Activated T-cell treated with anti-CD3 and anti-CD28 coated beads, Interleukin-2, amount 50 U/mL, for 72 hours (primary cell): Measurements from ENCODE around the gene PRKCD. TPM values are rescaled to one million over a fixed set of nuclear protein-coding genes. Genes with fewer than 3 reads are reported as not detected.
"Not testable (repeated sequence)": the region's sequence is repeated elsewhere in the genome, so short reads cannot be mapped to it uniquely, and the experiment has no call there.

Experiments
- ATAC-seq, 2 donors: fragments of 150-1000 bp; cut with Tn5 transposase; replicated peaks in 1 of 2; 2 replicates each; pipeline ENCODE4 v1.10.0; 2021; ENCODE audit warnings: moderate library complexity in 2 of 2, mild to moderate bottlenecking in 1 of 2
- DNase-seq, 2 donors: peaks; one replicate each; pipeline ENCODE4 v3.0.0; 2021 to 2022; ENCODE audit warnings: mixed read lengths in 1 of 2
- H3K27ac Mint-ChIP-seq: one replicate; pipeline ENCODE4 v1.8.0; 2022; ENCODE audit warnings: mild to moderate bottlenecking, moderate library complexity, mixed read lengths
- H3K27me3 Mint-ChIP-seq: one replicate; pipeline ENCODE4 v1.8.0; 2022; ENCODE audit warnings: low read depth, mixed read lengths
- H3K36me3 Mint-ChIP-seq, 2 donors: one replicate each; pipeline ENCODE4 v1.8.0; 2022; ENCODE audit warnings: mixed read lengths in 2 of 2, mild to moderate bottlenecking in 1 of 2; ENCODE audit not compliant: insufficient read depth in 2 of 2
- H3K4me1 Mint-ChIP-seq: one replicate; pipeline ENCODE4 v1.8.0; 2022; ENCODE audit warnings: low read depth, mixed read lengths
- H3K4me3 Mint-ChIP-seq, 2 donors: one replicate each; pipeline ENCODE4 v1.8.0; 2022; ENCODE audit warnings: mild to moderate bottlenecking in 2 of 2, mixed read lengths in 2 of 2, moderate library complexity in 2 of 2
- H3K9me3 Mint-ChIP-seq, 2 donors: one replicate each; pipeline ENCODE4 v1.8.0; 2022; ENCODE audit warnings: mixed read lengths in 2 of 2
- total RNA-seq, 2 donors: library from RNA; stranded (reverse); gene quantifications; one replicate each; pipeline ENCODE4 v1.2.3, GENCODE V29; 2022

PRKCD gene
- total RNA-seq, 2 donors from 2014 or later: 24.2 to 27.2 TPM

DNA sequence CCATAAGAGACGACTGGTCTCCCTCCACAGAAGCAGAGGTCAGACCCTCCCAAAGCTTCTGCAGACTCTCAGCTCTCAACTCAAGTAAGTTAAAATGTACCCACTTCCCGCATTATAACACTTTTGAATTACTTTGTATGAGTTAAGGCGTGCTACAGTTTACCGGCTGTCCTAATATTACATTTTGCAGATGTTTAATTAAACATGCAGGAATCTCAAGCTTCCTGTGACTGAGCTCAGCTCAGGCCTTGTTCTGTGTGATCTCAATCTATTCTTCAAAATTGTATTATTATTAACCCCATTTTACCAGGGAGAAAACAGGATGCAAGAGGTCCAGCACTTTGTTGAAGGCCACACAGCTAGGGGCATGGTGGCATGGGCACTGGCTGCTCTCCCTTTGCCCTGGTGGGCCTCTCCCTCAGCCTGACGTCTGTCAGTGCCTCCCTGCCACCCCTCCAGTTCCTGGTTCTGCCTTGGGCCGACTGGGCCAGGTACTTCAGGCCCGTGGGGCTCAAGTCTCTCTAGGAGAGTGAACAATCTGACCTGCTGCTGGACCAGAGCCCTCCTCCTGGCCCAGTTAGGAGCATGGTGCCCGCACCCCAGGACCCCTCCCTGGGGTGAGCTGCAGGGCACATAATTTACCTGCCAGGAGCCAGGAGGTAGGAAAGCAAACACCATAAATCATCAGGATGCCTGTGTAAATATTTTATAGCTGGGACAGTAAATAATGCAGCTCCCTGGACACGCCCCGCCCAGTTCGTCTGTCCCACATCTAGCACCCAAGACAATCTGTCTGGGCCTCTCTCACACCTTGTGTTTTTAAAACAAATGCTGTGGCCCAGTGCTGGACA, 15.9 kb upstream of the PRKCD start:
- H3K9me3 Mint-ChIP-seq: no peaks in the 10 kb centered on the region
- H3K4me1 Mint-ChIP-seq: peaks cover 11% of the 10 kb centered on the region
- ATAC-seq (no peak), DNase-seq (no peak)
- H3K27ac Mint-ChIP-seq: no peak overlapping the region
- no peak overlapping the region for H3K4me3 Mint-ChIP-seq
- no peaks in the 10 kb centered on the region for H3K27me3 Mint-ChIP-seq
- H3K36me3 Mint-ChIP-seq: no peaks in the 10 kb centered on the region

DNA sequence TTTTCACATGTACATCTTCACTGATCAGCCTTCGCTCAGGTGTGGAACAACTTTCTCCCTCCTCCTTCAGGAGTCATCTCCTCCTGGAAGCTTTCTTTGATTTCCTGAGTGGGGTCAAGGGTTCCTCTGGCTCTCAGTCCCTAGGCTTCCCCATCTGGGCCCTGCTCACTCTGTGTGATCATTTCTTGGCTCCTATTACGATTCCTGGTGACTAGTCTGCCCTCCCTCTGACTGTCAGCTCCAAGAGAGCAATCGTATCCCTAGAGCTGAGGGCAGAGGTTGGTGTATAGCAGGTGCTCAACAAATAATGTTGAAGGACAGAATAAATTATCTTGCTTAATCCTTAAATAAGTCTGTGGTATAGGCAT, 15.3 kb upstream of the PRKCD start:
- no peak for DNase-seq
- Mint-ChIP-seq H3K36me3 (no peaks in the 10 kb centered on the region), H3K27ac (no peak overlapping the region), H3K4me1 (peaks cover 5% of the 10 kb centered on the region), H3K9me3 (no peaks in the 10 kb centered on the region), H3K27me3 (no peaks in the 10 kb centered on the region), H3K4me3 (no peak overlapping the region)
- ATAC-seq: no peak

DNA sequence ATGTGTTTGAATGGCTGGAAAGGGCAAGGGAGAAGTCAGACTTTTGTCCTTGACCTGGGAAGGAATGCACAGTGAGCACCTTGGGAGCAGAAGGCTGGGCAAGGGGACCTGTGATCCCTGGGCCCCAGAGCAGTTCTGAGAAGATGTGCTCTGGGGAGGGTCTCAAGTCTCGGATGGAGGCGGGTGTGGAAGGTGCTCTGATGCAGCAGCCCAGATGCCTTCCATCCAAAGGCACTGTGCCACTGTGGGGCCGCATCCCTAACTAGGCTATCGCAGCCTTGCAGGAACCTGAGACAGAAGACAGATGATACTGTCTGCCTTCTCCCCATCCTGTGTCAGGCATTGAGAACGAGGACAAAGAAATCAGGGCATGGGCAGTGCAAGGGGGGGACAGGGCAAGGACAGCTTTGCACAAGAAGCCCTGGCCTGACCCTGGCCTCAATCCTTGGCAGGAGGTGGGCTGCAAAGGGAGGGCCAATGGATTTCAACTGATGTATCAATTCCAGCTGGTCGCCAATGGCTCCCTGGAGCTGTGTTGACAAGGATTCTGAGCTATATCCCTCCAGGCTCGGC, 14.6 kb upstream of the PRKCD start:
- Mint-ChIP-seq H3K9me3 (no peaks in the 10 kb centered on the region), H3K4me1 (no peaks in the 10 kb centered on the region), H3K36me3 (no peaks in the 10 kb centered on the region), H3K27ac (no peak overlapping the region), H3K4me3 (no peak overlapping the region), H3K27me3 (no peaks in the 10 kb centered on the region)
- ATAC-seq: no peak
- no peak for DNase-seq

DNA sequence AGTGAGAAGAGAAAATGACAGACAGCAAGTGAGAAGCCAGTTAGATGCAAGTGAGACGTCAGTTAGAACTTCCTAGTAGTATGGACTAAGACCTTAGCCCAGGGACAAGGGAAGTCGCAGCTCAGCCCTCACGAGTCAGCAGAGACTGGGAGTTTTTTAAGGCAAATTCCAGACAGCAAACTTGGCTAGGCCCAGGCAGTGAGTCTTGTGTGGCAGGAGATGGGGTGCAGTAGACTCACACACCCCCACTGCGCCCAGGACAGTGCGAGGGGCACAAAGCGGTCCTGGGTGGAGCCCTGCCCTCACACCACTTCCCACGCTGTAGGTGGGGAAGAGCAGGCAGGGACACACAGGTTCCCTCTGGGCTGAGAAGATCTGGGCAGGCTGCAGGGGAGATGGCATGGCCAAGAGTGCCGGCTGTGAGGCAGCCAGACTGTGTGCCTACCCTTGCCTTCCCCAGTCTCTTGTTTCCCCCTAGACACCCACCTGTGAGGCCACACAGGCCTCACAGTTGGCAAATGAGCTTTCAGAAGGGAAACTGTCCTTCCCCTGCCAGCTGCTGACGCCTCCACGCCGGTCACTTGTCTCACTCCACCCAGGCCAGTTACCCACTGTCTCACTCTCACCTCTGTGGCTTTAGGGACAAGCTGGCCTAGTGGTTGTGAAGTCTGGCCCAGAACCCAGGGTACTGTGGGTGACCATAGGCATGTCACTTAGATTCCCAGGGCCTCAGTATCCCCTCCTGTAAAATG, 13.7 kb upstream of the PRKCD start:
- H3K4me1 Mint-ChIP-seq: no peaks in the 10 kb centered on the region
- no peaks in the 10 kb centered on the region for H3K9me3 Mint-ChIP-seq
- DNase-seq: no peak
- no peak overlapping the region for H3K4me3 Mint-ChIP-seq
- peak in 1 of 2 donors; percentile 3 for ATAC-seq
- H3K36me3 Mint-ChIP-seq: no peaks in the 10 kb centered on the region
- no peaks in the 10 kb centered on the region for H3K27me3 Mint-ChIP-seq
- no peak overlapping the region for H3K27ac Mint-ChIP-seq

DNA sequence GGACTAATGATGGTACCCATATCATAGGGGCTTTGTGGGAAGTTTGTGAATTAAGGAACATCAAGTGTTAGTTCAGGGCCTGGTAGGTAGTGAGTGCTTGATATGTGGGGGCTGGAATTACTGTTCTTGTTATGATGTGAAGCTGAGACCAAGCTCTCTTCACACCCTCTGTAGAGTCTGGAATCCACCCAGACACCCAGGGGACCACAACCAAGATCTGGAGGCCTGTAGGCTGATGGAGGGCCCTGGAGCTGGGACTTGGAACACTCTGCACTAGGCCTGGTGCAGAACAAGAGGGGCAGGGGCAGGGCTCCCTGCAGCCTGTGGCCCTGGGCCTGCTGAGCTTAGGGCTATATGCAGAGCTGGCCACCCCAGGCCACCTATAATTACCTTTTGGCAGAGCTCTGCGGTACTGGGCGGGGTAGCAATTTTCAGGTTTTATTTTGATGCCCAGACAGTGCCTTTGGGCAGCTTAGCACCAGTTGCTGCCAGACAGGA, 13.1 kb upstream of the PRKCD start:
- peak in 1 of 2 donors; percentile 3 for ATAC-seq
- Mint-ChIP-seq H3K9me3 (no peaks in the 10 kb centered on the region), H3K36me3 (no peaks in the 10 kb centered on the region), H3K27me3 (peaks cover 6% of the 10 kb centered on the region), H3K4me1 (no peaks in the 10 kb centered on the region), H3K4me3 (no peak overlapping the region), H3K27ac (no peak overlapping the region)
- no peak for DNase-seq

DNA sequence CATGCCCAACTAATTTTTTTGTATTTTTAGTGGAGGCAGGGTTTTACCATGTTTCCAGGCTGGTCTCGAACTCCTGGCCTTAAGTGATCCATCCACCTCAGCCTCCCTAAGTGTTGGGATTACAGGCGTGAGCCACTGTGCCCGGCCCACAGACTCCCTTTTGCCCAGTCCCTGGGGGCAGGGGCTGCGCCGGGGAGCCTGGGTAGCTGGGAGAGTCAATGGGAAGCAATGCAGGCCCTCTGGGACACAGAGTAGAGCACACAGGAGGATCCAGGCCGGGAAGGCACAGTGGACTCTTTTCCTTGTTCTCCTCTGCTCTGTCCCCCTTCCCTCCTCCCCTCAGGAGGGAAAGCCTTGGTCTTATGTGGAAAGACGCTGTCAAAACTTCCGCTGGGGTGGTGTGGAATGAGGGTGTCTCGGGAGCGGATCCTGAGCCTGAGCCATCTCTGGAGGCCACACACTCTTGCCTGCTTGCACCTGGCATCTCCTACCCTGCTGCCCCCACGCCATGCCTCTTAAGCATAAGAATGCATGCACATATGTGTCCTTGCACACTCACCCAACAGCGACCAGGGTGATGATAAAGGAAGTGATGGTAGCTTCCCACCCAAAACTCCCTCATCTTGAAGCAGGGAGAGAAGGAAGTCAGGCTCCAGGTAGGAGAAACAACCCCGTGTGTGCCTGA, 11.9 kb upstream of the PRKCD start:
- H3K36me3 Mint-ChIP-seq: no peaks in the 10 kb centered on the region
- no peak overlapping the region for H3K27ac Mint-ChIP-seq
- H3K4me1 Mint-ChIP-seq: no peaks in the 10 kb centered on the region
- ATAC-seq (no peak), DNase-seq (no peak)
- H3K4me3 Mint-ChIP-seq: no peak overlapping the region
- peaks cover 15% of the 10 kb centered on the region for H3K27me3 Mint-ChIP-seq
- H3K9me3 Mint-ChIP-seq: no peaks in the 10 kb centered on the region

DNA sequence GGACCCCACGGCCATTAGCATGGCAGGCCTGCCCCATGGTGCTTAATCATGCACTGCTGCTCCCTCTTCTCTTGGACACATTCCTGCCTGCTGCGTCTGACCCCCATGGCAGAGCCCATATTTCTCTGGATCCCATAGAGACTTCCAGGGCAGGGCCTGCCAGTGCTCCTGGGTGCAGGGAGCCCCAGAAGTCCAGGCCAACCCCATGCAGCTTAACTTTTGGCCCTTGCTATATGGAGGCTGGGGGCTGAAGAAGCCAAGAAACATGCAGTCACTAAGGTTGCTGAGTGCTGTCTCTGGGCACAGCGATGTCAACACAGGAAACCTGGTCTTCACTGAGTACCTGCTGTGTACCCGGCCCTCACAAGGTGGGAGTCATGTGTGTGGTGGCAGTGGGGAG, 11.3 kb upstream of the PRKCD start:
- no peak for ATAC-seq
- no peak for DNase-seq
- H3K4me3 Mint-ChIP-seq: no peak overlapping the region
- no peaks in the 10 kb centered on the region for H3K9me3 Mint-ChIP-seq
- H3K4me1 Mint-ChIP-seq: no peaks in the 10 kb centered on the region
- no peak overlapping the region for H3K27ac Mint-ChIP-seq
- peaks cover 15% of the 10 kb centered on the region for H3K27me3 Mint-ChIP-seq
- no peaks in the 10 kb centered on the region for H3K36me3 Mint-ChIP-seq

DNA sequence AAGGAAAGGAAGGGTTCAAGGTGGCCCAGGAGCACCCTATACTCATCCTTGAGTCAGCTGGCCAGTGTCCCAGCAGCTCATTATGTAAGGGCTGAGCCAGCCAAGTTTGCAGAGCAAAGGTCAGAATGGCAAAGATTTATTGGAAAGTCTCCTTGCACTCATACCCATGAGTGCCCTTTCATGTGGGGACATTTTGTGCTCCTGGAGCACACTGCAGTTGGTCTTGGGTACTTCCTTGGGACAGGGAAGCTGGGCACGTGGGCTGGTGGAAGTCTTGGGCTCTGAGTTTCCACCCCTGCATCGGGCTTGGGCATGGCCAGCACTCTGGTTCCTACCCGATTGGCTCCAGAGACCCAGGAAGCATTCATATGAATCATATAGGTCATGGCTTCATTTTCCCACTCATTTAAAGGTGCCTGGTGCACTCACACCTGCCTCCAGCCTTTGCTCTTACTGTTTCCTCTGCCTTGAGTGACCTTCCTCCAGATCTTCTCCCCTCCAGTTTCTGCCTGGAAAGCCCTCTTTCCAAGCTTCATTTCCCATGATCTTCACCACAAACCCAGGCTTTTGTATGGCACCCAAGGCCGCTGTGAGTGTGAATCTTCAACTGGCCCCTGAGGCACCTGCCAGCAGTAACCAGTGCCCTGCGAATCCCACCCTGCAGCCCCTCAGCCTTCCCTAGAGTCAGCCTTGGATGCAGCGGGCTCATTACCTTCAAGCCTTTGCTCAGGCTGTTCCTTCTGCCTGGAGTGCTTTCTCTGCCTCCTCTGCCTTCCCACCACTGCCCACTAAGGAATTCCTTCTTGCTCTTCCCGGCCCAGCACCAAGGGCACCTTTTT, 10.5 kb upstream of the PRKCD start:
- Mint-ChIP-seq H3K27me3 (peaks cover 21% of the 10 kb centered on the region), H3K9me3 (no peaks in the 10 kb centered on the region), H3K4me3 (no peak overlapping the region), H3K4me1 (no peaks in the 10 kb centered on the region), H3K27ac (no peak overlapping the region), H3K36me3 (no peaks in the 10 kb centered on the region)
- ATAC-seq: no peak
- DNase-seq: no peak

DNA sequence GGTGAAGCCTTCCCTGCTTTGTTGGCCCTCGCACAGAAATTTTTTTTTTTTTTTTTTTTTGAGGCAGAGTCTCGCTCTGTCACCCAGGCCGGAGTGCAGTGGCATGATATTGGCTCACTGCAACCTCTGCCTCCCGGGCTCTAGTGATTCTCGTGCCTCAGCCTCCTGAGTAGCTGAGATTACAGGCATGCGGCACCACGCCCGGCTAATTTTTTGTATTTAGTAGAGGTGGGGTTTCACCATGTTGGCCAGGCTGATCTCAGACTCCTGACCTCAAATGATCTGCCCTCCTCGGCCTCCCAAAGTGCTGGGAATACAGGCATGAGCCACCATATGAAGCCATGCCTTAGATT, 9.9 kb upstream of the PRKCD start:
- not testable (repeated sequence) for H3K36me3 Mint-ChIP-seq, H3K4me3 Mint-ChIP-seq, H3K27ac Mint-ChIP-seq, H3K9me3 Mint-ChIP-seq, ATAC-seq, DNase-seq, H3K4me1 Mint-ChIP-seq
- peaks cover 27% of the 10 kb centered on the region for H3K27me3 Mint-ChIP-seq

DNA sequence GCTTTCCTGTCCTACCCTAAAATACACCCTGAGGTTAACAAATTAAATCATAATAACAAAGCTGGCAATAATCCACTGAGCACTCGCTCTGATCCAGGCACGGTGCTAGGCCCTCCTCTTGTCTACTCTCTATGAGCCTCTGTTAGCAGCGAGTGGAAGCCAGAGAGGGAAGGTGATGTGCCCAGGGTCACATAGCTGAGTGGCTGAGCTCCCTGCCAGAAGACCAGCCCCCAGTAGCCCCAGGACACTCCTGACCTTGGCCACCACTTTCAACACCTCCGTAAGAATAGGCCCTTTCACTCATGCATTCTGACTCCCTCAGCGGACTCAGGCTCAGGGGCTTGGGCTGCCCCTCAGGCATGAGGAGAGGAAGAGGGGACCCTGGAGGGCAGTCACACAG, 9.5 kb upstream of the PRKCD start:
- Mint-ChIP-seq H3K4me1 (no peaks in the 10 kb centered on the region), H3K27me3 (peaks cover 31% of the 10 kb centered on the region), H3K27ac (no peak overlapping the region), H3K9me3 (no peaks in the 10 kb centered on the region), H3K4me3 (no peak overlapping the region), H3K36me3 (no peaks in the 10 kb centered on the region)
- ATAC-seq (no peak), DNase-seq (no peak)

DNA sequence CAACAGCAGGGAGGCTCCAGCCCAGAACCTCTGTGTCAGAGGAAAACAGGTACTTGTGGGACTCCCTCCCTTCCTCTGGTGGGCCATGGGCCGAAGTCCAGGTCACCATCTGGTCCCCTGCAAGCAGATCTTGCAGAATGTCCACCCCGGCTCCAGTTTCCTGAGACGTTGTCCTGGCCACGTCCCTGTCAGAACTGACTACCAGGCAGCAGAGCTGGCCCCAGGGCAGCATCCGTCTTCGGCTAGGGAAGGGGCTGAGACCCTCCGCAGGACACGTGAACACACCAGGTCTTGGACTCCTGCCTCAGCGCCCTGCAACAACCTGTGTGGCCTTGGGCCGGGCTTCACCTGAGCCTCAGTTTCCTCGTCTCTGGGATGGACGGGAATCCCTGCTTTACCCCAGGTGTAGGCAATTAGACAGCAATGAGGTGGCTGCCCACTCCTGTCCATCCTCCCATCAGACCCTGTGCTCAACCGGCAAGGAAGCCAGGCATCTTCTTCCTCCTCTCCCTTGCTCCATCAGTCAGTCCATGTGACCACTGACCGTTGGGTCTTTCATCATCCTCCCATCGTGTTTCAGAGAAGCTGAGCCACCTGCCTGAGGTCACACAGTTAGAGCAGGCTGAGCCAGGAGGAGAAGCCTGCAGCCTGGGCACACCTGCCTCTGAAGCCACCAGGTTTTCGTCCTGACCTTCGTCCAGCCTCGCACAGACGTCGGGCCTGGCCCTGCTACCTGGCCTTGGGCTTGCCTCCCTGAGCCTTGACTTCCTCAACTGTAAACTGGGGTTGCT, 8.9 kb upstream of the PRKCD start:
- H3K27me3 Mint-ChIP-seq: peaks cover 37% of the 10 kb centered on the region
- no peaks in the 10 kb centered on the region for H3K36me3 Mint-ChIP-seq
- H3K4me3 Mint-ChIP-seq: no peak overlapping the region
- ATAC-seq (no peak), DNase-seq (no peak)
- no peaks in the 10 kb centered on the region for H3K9me3 Mint-ChIP-seq
- no peak overlapping the region for H3K27ac Mint-ChIP-seq
- H3K4me1 Mint-ChIP-seq: no peaks in the 10 kb centered on the region
